GM21619 (cell line): ENCODE data around the gene RNLS.

Experiments used
- ATAC-seq: cut with Tn5 transposase; IDR thresholded peaks from one replicate; pipeline ENCODE4 v1.9.1; 2021; ENCODE audit not compliant: unreplicated experiment

RNLS gene

GRCh38 chr10:88553116-88553752 is 29.9 kb downstream of the RNLS start:
- peak; percentile 75 for ATAC-seq

GRCh38 chr10:88551246-88551645 is 31.9 kb downstream of the RNLS start:
- ATAC-seq = no peak

GRCh38 chr10:88546497-88546896 is 36.6 kb downstream of the RNLS start:
- no peak for ATAC-seq

GRCh38 chr10:88545359-88545758 is 37.8 kb downstream of the RNLS start:
- no peak for ATAC-seq

- ATAC-seq = no peak
Observed at GRCh38 chr10:88544140-88544870, 38.8 kb downstream of the RNLS start.

GRCh38 chr10:88542522-88542921 is 40.6 kb downstream of the RNLS start:
- no peak for ATAC-seq

GRCh38 chr10:88541116-88541626 is 41.9 kb downstream of the RNLS start:
- no peak for ATAC-seq

GRCh38 chr10:88540351-88540750 is 42.8 kb downstream of the RNLS start:
- no peak for ATAC-seq

GRCh38 chr10:88538048-88538447 is 45.1 kb downstream of the RNLS start:
- no peak for ATAC-seq

- no peak for ATAC-seq
Observed at GRCh38 chr10:88537322-88537721, 45.8 kb downstream of the RNLS start.

- no peak for ATAC-seq
Observed at GRCh38 chr10:88536437-88536836, 46.7 kb downstream of the RNLS start.

- no peak for ATAC-seq
Observed at GRCh38 chr10:88534072-88534665, 48.9 kb downstream of the RNLS start.

GRCh38 chr10:88531392-88532052 is 51.6 kb downstream of the RNLS start:
- ATAC-seq = no peak

- no peak for ATAC-seq
Observed at GRCh38 chr10:88530629-88531391, 52.3 kb downstream of the RNLS start.

GRCh38 chr10:88530093-88530492 is 53.0 kb downstream of the RNLS start:
- no peak for ATAC-seq

- no peak for ATAC-seq
Observed at GRCh38 chr10:88528806-88529570, 54.1 kb downstream of the RNLS start.

GRCh38 chr10:88528201-88528600 is 54.9 kb downstream of the RNLS start:
- ATAC-seq = no peak

GRCh38 chr10:88527245-88527644 is 55.9 kb downstream of the RNLS start:
- ATAC-seq = no peak

- no peak for ATAC-seq
Observed at GRCh38 chr10:88526501-88527105, 56.5 kb downstream of the RNLS start.
